CD14-positive monocyte (primary cell): ENCODE data around the gene TEX10. TPM values are rescaled to one million over a fixed set of nuclear protein-coding genes. Genes with fewer than 3 reads are reported as not detected.

Source experiments
- DNase-seq, 3 donors: peaks; one replicate each; pipeline ENCODE4 v3.0.0-alpha.2; 2011 to 2022
- H2AFZ ChIP-seq: 2 replicates; pipeline ENCODE4 v1.6.0; 2012; ENCODE audit warnings: mild to moderate bottlenecking, low read depth, low read length, inconsistent platforms; ENCODE audit not compliant: insufficient read depth, poor library complexity, severe bottlenecking
- H3K27ac ChIP-seq, 2 donors: 1 replicate in 1 of 2; 2 replicates in 1 of 2; pipeline ENCODE4 v1.5.1; 2012 to 2013; ENCODE audit warnings: low read length in 2 of 2, control low read depth in 1 of 2, inconsistent platforms in 1 of 2, low read depth in 1 of 2, mild to moderate bottlenecking in 1 of 2
- H3K27me3 ChIP-seq, 2 donors: one replicate each; pipeline versions ENCODE4 v1.6.0 to v1.6.1; 2011 to 2013; ENCODE audit warnings: low read length in 2 of 2; ENCODE audit not compliant: control insufficient read depth in 2 of 2, insufficient read depth in 2 of 2
- H3K36me3 ChIP-seq, 2 donors: replicated peaks in 1 of 2; 1 replicate in 1 of 2; 2 replicates in 1 of 2; pipeline versions ENCODE4 v1.5.1 to v1.6.1; 2012 to 2013; ENCODE audit warnings: low read length in 2 of 2, control low read depth in 1 of 2, inconsistent platforms in 1 of 2, mild to moderate bottlenecking in 1 of 2; ENCODE audit not compliant: insufficient read depth in 2 of 2, control insufficient read depth in 1 of 2
- H3K4me1 ChIP-seq, 2 donors: 1 replicate in 1 of 2; 2 replicates in 1 of 2; pipeline versions ENCODE4 v1.5.1 to v1.6.1; 2012 to 2013; ENCODE audit warnings: low read length in 2 of 2, control low read depth in 1 of 2, inconsistent platforms in 1 of 2, mild to moderate bottlenecking in 1 of 2, moderate library complexity in 1 of 2; ENCODE audit not compliant: insufficient read depth in 2 of 2, control insufficient read depth in 1 of 2
- H3K4me2 ChIP-seq: replicated peaks from 2 replicates; pipeline ENCODE3; 2012; ENCODE audit warnings: low read length, moderate library complexity, mild to moderate bottlenecking; ENCODE audit not compliant: poor library complexity, severe bottlenecking; ENCODE audit errors: extremely low read depth
- H3K4me3 ChIP-seq, 3 experiments: fragments of 200-600 bp in 1 of 3; sonication (generic) in 1 of 3; replicated peaks in 1 of 3; 1 replicate in 2 of 3; 2 replicates in 1 of 3; pipeline ENCODE4 v1.5.1; 2011 to 2013; ENCODE audit warnings: low read length in 3 of 3, mild to moderate bottlenecking in 3 of 3, control low read depth in 2 of 3, low read depth in 2 of 3, inconsistent platforms in 1 of 3, moderate library complexity in 1 of 3
- H3K79me2 ChIP-seq: 2 replicates; pipeline ENCODE4 v1.6.0; 2012; ENCODE audit warnings: mild to moderate bottlenecking, control low read depth, inconsistent platforms, low read length, moderate library complexity; ENCODE audit not compliant: insufficient read depth
- H3K9ac ChIP-seq: 2 replicates; pipeline ENCODE4 v1.6.0; 2017; ENCODE audit warnings: low read length, mild to moderate bottlenecking; ENCODE audit not compliant: insufficient read depth, poor library complexity, severe bottlenecking
- H3K9me3 ChIP-seq, 2 donors: replicated peaks in 1 of 2; 1 replicate in 1 of 2; 2 replicates in 1 of 2; pipeline versions ENCODE4 v1.5.1 to v1.6.1; 2012 to 2013; ENCODE audit warnings: low read length in 2 of 2, control low read depth in 1 of 2; ENCODE audit not compliant: control insufficient read depth in 1 of 2, insufficient read depth in 1 of 2
- H4K20me1 ChIP-seq: 2 replicates; pipeline ENCODE4 v1.6.0; 2012; ENCODE audit warnings: mild to moderate bottlenecking, low read length, control low read depth, moderate library complexity; ENCODE audit not compliant: insufficient read depth
- H3K27ac Mint-ChIP-seq, 7 donors: one replicate each; pipeline ENCODE4 v1.8.0; 2020; ENCODE audit warnings: mild to moderate bottlenecking in 7 of 7, mixed read lengths in 7 of 7, moderate library complexity in 6 of 7, inconsistent platforms in 2 of 7
- H3K27me3 Mint-ChIP-seq, 3 donors: one replicate each; pipeline ENCODE4 v1.8.0; 2021 to 2022; ENCODE audit warnings: low read depth in 3 of 3, mild to moderate bottlenecking in 3 of 3, mixed read lengths in 3 of 3, moderate library complexity in 3 of 3, inconsistent platforms in 1 of 3
- H3K36me3 Mint-ChIP-seq, 2 donors: one replicate each; pipeline ENCODE4 v1.8.0; 2020; ENCODE audit warnings: mixed read lengths in 2 of 2, inconsistent platforms in 1 of 2, mild to moderate bottlenecking in 1 of 2
- H3K4me1 Mint-ChIP-seq: one replicate; pipeline ENCODE4 v1.8.0; 2020; ENCODE audit warnings: mild to moderate bottlenecking, mixed read lengths
- H3K4me3 Mint-ChIP-seq, 2 donors: one replicate each; pipeline ENCODE4 v1.8.0; 2020; ENCODE audit warnings: mild to moderate bottlenecking in 2 of 2, mixed read lengths in 2 of 2, moderate library complexity in 1 of 2
- H3K9me3 Mint-ChIP-seq, 7 donors: one replicate each; pipeline ENCODE4 v1.8.0; 2020 to 2022; ENCODE audit warnings: mixed read lengths in 7 of 7, mild to moderate bottlenecking in 6 of 7, moderate library complexity in 6 of 7, inconsistent platforms in 2 of 7
- CTCF ChIP-seq: fragments of 200-600 bp; IDR thresholded peaks from one replicate; pipeline ENCODE4 v1.8.0; 2022; ENCODE audit warnings: antibody characterized with exemption, mild to moderate bottlenecking
- WGBS: methylation state at CpG from one replicate; pipeline ENCODE4 v1.1.5; 2013; ENCODE audit warnings: missing lambda C conversion rate; ENCODE audit not compliant: insufficient coverage; 5-methylcytosine and 5-hydroxymethylcytosine counted together
- intact Hi-C, 2 donors: fragments of 100-400 bp; cut with micrococcal nuclease; formaldehyde crosslinking; loops; one replicate each; pipeline versions ENCODE4 v1.15.0 to v1.15.1; 2023
- polyA plus RNA-seq, 3 donors: library from polyadenylated mRNA; depleted of rRNA in 1 of 3; unstranded in 2 of 3; stranded (reverse) in 1 of 3; fragments of 300-500 nt in 2 of 3; fragments of >200 nt in 1 of 3; fragmentation: Illumina TruSeq in 2 of 3; gene quantifications; 1 replicate in 2 of 3; 2 replicates in 1 of 3; pipeline ENCODE4 v1.2.3, GENCODE V29; 2012 to 2021

The TEX10 gene
- polyA plus RNA-seq, 3 donors, result 3.8 to 6.4 (median 4.5) TPM

GRCh38 chr9:100375658-100376057 is 22.9 kb upstream of the TEX10 start:
- no peak for TF ChIP-seq CTCF
- no peaks in the 10 kb centered on the region for H3K79me2 ChIP-seq
- H3K4me1 ChIP-seq, result no peaks in the 10 kb centered on the region
- Mint-ChIP-seq H3K27ac (no peak overlapping the region), H3K4me3 (no peak overlapping the region), H3K36me3 (no peaks in the 10 kb centered on the region), H3K9me3 (peaks cover 0 to 14% (median 4%) of the 10 kb centered on the region in 7 donors), H3K27me3 (peaks cover 0 to 1% (median 0%) of the 10 kb centered on the region in 3 donors), H3K4me1 (peaks cover 10% of the 10 kb centered on the region)
- H3K36me3 ChIP-seq, result no peaks in the 10 kb centered on the region
- WGBS, result 98% methylated on average over 5 of the region's 5 CpGs
- H4K20me1 ChIP-seq, result no peaks in the 10 kb centered on the region
- H3K4me2 ChIP-seq, result no peak overlapping the region
- no peak for DNase-seq
- no peaks in the 10 kb centered on the region for H3K27me3 ChIP-seq
- H3K9ac ChIP-seq, result no peak overlapping the region
- intact Hi-C loops, result no loop called here
- no peak overlapping the region for H3K4me3 ChIP-seq
- no peak overlapping the region for H2AFZ ChIP-seq
- H3K27ac ChIP-seq, result no peak overlapping the region
- peaks cover 0 to 4% of the 10 kb centered on the region in 2 donors for H3K9me3 ChIP-seq

GRCh38 chr9:100372648-100373047 is 19.9 kb upstream of the TEX10 start:
- H4K20me1 ChIP-seq, result no peaks in the 10 kb centered on the region
- no peak overlapping the region for H2AFZ ChIP-seq
- H3K4me1 ChIP-seq, result no peaks in the 10 kb centered on the region
- H3K9me3 ChIP-seq, result peaks cover 0 to 11% of the 10 kb centered on the region in 2 donors
- Mint-ChIP-seq H3K27ac (no peak overlapping the region), H3K4me1 (peaks cover 10% of the 10 kb centered on the region), H3K27me3 (peaks cover 0 to 2% (median 0%) of the 10 kb centered on the region in 3 donors), H3K4me3 (no peak overlapping the region), H3K36me3 (peaks cover 0 to 3% of the 10 kb centered on the region in 2 donors), H3K9me3 (peaks cover 3 to 25% (median 16%) of the 10 kb centered on the region in 7 donors)
- no peak overlapping the region for H3K4me2 ChIP-seq
- H3K9ac ChIP-seq, result no peak overlapping the region
- no peak for TF ChIP-seq CTCF
- intact Hi-C loops, result no loop called here
- WGBS, result no CpG with 5 or more reads among the region's 3 CpGs
- no peaks in the 10 kb centered on the region for H3K79me2 ChIP-seq
- DNase-seq, result no peak
- H3K36me3 ChIP-seq, result no peaks in the 10 kb centered on the region
- no peak overlapping the region for H3K27ac ChIP-seq
- no peaks in the 10 kb centered on the region for H3K27me3 ChIP-seq
- H3K4me3 ChIP-seq, result no peak overlapping the region
